Right lobe of liver (tissue), 4 donors: ENCODE measurements around the gene HELZ2.

Source experiments
- POLR2A ChIP-seq: fragments of 450-650 bp; IDR thresholded peaks from one replicate; pipeline ENCODE4 v1.6.1; 2017; ENCODE audit warnings: antibody characterized with exemption, mild to moderate bottlenecking
- TF ChIP-seq, protein P1 (sequence below), 4 donors: fragments of 200-600 bp in 3 of 4; fragments of 450-650 bp in 1 of 4; IDR thresholded peaks; one replicate each; pipeline versions ENCODE4 v1.5.1 to v1.8.0; 2016 to 2022; ENCODE audit warnings: antibody characterized with exemption in 4 of 4, mild to moderate bottlenecking in 2 of 4
- donor health status: DM: no; HTN: no; CAD: no.
- donor health status: DM: no; HTN: no; CAD: no.
- donor health status: DM: no; HTN: yes; CAD: no.

- TF ChIP-seq, protein P1, sequence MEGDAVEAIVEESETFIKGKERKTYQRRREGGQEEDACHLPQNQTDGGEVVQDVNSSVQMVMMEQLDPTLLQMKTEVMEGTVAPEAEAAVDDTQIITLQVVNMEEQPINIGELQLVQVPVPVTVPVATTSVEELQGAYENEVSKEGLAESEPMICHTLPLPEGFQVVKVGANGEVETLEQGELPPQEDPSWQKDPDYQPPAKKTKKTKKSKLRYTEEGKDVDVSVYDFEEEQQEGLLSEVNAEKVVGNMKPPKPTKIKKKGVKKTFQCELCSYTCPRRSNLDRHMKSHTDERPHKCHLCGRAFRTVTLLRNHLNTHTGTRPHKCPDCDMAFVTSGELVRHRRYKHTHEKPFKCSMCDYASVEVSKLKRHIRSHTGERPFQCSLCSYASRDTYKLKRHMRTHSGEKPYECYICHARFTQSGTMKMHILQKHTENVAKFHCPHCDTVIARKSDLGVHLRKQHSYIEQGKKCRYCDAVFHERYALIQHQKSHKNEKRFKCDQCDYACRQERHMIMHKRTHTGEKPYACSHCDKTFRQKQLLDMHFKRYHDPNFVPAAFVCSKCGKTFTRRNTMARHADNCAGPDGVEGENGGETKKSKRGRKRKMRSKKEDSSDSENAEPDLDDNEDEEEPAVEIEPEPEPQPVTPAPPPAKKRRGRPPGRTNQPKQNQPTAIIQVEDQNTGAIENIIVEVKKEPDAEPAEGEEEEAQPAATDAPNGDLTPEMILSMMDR (IDR thresholded peaks at IDR 0.05) = no peak
- TF ChIP-seq POLR2A = no peak
Measured at GRCh38 chr20:63611646-63612045, 37.6 kb upstream of the HELZ2 start.
